Osteoblast (primary cell): ENCODE measurements around the gene NR3C1. TPM values are rescaled to one million over a fixed set of nuclear protein-coding genes. Genes with fewer than 3 reads are reported as not detected.
A peak's percentile ranks its signal among the peaks of the same experiment; 100 is the strongest.

Source experiments
- DNase-seq: peaks from one replicate; pipeline ENCODE4 v3.0.0; 2011; ENCODE audit warnings: low spot score, mixed read lengths; ENCODE audit not compliant: insufficient read length; ENCODE audit errors: missing footprints
- H2AFZ ChIP-seq: 2 replicates; pipeline ENCODE4 v1.6.0; 2011; ENCODE audit warnings: mild to moderate bottlenecking, low read length
- H3K27ac ChIP-seq: 2 replicates; pipeline ENCODE4 v1.5.1; 2011; ENCODE audit warnings: mild to moderate bottlenecking, low read depth, low read length, moderate library complexity
- H3K27me3 ChIP-seq: 2 replicates; pipeline ENCODE4 v1.6.0; 2012; ENCODE audit warnings: mild to moderate bottlenecking, control low read depth, inconsistent platforms, low read length, moderate library complexity; ENCODE audit not compliant: insufficient read depth
- H3K36me3 ChIP-seq: 2 replicates; pipeline ENCODE4 v1.5.1; 2011; ENCODE audit warnings: mild to moderate bottlenecking, low read length, control low read depth, moderate library complexity; ENCODE audit not compliant: insufficient read depth
- H3K4me1 ChIP-seq: 2 replicates; pipeline ENCODE4 v1.5.1; 2011; ENCODE audit warnings: mild to moderate bottlenecking, low read length, control low read depth, moderate library complexity; ENCODE audit not compliant: insufficient read depth
- H3K4me2 ChIP-seq: 2 replicates; pipeline ENCODE4 v1.6.0; 2011; ENCODE audit warnings: mild to moderate bottlenecking, low read length; ENCODE audit not compliant: insufficient read depth
- H3K4me3 ChIP-seq: fragments of 200-600 bp; sonication (generic); 3 replicates; pipeline ENCODE4 v1.5.1; 2012; ENCODE audit warnings: mild to moderate bottlenecking, low read length, inconsistent platforms; ENCODE audit not compliant: insufficient read depth
- H3K79me2 ChIP-seq: 2 replicates; pipeline ENCODE4 v1.6.0; 2012; ENCODE audit warnings: mild to moderate bottlenecking, low read length, control low read depth, inconsistent platforms; ENCODE audit not compliant: insufficient read depth
- H3K9me3 ChIP-seq: 2 replicates; pipeline ENCODE4 v1.5.1; 2011; ENCODE audit warnings: low read depth, low read length, control low read depth
- H4K20me1 ChIP-seq: 2 replicates; pipeline ENCODE4 v1.6.0; 2012; ENCODE audit warnings: mild to moderate bottlenecking, low read length, control low read depth; ENCODE audit not compliant: insufficient read depth
- total RNA-seq: library from RNA; depleted of rRNA; stranded (reverse); fragments of >200 nt; gene quantifications from 2 replicates; pipeline ENCODE4 v1.2.3, GENCODE V29; 2012
- TF ChIP-seq, protein P1 (sequence below): IDR thresholded peaks from 2 replicates; pipeline ENCODE4 v1.5.1; 2011; ENCODE audit warnings: mild to moderate bottlenecking, low read depth, low read length, moderate library complexity; ENCODE audit errors: extremely low read depth

Gene NR3C1
- total RNA-seq, 1 donor, result 119 TPM

DNA sequence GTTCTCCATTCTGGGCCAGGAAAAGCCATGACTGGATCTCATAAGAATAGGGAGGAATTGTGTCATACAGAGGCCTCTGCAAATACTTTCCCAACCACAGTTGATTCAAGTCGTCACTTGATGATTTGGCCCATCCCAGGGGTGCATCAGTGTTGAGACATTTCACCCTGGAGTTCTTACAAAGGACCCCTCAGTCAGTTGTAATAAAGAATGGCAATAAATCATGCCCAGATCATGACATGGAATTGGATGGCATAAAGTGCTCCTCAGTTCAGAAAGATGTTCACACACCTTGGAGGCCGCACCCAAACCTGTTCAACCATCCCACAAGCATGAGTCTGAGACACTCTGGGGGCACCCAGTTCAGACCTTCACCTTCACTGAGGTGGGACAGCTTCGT, 168.1 kb downstream of the NR3C1 start:
- Histone ChIP-seq H3K4me3 (no peak overlapping the region), H4K20me1 (no peaks in the 10 kb centered on the region), H3K36me3 (no peaks in the 10 kb centered on the region), H3K9me3 (no peaks in the 10 kb centered on the region), H3K27ac (peak overlapping the region; percentile 87), H3K4me1 (peaks cover 40% of the 10 kb centered on the region), H3K4me2 (no peak overlapping the region), H2AFZ (no peak overlapping the region), H3K79me2 (no peaks in the 10 kb centered on the region), H3K27me3 (no peaks in the 10 kb centered on the region)
- TF ChIP-seq, protein P1, sequence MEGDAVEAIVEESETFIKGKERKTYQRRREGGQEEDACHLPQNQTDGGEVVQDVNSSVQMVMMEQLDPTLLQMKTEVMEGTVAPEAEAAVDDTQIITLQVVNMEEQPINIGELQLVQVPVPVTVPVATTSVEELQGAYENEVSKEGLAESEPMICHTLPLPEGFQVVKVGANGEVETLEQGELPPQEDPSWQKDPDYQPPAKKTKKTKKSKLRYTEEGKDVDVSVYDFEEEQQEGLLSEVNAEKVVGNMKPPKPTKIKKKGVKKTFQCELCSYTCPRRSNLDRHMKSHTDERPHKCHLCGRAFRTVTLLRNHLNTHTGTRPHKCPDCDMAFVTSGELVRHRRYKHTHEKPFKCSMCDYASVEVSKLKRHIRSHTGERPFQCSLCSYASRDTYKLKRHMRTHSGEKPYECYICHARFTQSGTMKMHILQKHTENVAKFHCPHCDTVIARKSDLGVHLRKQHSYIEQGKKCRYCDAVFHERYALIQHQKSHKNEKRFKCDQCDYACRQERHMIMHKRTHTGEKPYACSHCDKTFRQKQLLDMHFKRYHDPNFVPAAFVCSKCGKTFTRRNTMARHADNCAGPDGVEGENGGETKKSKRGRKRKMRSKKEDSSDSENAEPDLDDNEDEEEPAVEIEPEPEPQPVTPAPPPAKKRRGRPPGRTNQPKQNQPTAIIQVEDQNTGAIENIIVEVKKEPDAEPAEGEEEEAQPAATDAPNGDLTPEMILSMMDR, result no peak
- no peak for DNase-seq

DNA sequence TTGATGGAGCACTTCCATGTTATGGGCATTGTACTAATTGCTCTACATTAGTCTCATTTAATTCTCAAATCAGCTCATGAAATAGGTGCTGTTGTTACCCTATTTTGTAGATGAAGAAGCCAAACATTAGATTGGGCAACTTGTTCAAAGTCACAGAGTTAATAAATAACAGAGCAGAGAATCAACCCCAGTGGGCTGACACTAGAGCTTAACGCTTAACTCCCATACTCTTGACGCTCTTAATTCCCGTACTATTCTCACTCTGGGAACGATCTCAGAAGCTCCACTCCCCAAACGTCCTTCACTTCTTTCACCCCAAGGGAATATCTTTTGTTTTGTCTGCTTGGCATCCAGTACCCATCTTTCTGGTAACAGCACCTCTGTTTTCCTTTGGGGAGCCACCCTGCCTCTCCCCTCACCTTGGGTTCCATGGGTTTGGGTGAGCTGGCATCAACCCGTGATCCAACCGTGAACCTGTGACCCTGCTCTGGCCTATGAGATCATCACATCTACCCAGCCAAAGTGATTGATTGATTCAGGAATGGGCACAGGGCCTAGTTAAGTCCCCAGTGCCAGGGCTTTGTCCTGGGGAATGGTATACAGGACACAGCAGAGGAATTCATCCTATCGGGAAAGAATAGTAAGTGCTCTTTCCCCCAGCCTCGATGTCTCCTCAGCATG, 169.2 kb downstream of the NR3C1 start:
- H3K27ac ChIP-seq, result peak overlapping the region; percentile 87
- no peak for DNase-seq
- TF ChIP-seq, protein P1, result no peak

DNA sequence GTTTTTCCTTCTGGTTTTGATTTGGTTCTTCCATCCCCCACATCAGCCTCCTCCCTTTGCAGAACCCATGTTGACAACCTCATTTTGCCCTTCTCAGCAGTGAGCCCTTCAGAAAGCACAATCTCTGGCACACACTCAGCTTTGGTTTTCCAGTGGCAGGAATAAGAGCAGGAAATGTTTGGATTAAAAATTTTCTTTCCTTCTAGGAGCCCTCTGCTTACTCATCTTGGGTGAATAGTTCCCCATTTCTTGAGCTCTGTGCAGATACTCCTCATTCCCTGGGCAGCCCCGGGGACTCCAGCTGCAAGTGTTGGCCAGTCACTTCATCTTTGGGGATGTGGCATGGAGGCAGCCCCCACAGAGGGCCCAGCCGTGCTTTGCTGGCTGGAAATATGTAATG, 170.5 kb downstream of the NR3C1 start:
- DNase-seq, result no peak
- no peaks in the 10 kb centered on the region for H3K79me2 ChIP-seq
- H3K9me3 ChIP-seq, result no peaks in the 10 kb centered on the region
- no peaks in the 10 kb centered on the region for H3K27me3 ChIP-seq
- TF ChIP-seq, protein P1, result no peak
- H3K4me2 ChIP-seq, result peak overlapping the region; percentile 21
- no peak overlapping the region for H2AFZ ChIP-seq
- H4K20me1 ChIP-seq, result no peaks in the 10 kb centered on the region
- peak overlapping the region; percentile 76 for H3K27ac ChIP-seq
- H3K36me3 ChIP-seq, result no peaks in the 10 kb centered on the region
- H3K4me3 ChIP-seq, result no peak overlapping the region
- H3K4me1 ChIP-seq, result peaks cover 49% of the 10 kb centered on the region

More for the DNA sequence above, 169.2 kb downstream of the NR3C1 start:
- Histone ChIP-seq H3K4me2 (no peak overlapping the region), H3K4me3 (no peak overlapping the region), H3K36me3 (no peaks in the 10 kb centered on the region), H3K9me3 (no peaks in the 10 kb centered on the region), H2AFZ (peak overlapping the region; percentile 16), H3K27me3 (no peaks in the 10 kb centered on the region), H4K20me1 (no peaks in the 10 kb centered on the region), H3K79me2 (no peaks in the 10 kb centered on the region), H3K4me1 (peaks cover 49% of the 10 kb centered on the region)

DNA sequence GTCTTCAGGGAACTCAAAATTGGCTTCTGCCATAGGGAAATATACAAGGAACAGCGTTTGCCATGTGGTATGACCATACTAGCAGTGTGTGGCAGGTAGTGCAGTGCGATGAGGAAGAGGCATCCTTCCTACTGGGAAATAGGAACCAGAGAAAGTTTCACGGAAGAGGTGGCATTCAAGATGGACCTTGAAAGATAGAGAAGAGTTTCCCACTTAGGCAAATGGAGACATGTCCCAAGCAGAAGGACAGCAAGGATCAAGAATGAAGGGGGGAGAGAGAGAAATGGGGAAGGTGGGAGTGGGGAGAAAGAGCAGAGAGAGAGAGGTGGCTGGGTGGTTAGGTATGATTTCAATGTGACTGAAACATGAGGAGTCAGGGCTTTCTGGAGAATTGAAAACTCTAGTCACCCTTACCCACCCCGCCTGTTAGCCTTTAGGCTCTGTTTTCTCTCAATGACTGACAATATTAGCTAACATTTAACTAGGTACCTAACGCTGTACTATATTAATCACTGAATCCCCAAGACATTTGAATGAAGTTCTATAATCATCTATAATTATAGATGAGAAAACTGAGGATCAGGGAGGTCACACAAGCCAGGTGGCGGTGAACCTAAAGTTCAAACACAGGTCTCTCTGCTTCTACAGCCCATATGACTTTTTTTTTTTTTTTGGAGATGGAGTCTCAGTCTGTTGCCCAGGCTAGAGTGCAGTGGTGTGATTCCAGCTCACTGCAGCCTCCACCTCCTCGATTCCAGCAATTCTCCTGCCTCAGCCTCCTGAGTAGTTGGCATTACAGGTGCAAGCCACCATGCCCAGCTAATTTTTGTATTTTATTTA, 171.3 kb downstream of the NR3C1 start:
- Histone ChIP-seq H3K79me2 (no peaks in the 10 kb centered on the region), H4K20me1 (no peaks in the 10 kb centered on the region), H3K4me3 (no peak overlapping the region), H3K4me1 (peaks cover 49% of the 10 kb centered on the region), H3K27me3 (no peaks in the 10 kb centered on the region), H3K27ac (peak overlapping the region; percentile 78), H3K36me3 (no peaks in the 10 kb centered on the region), H3K9me3 (no peaks in the 10 kb centered on the region), H2AFZ (no peak overlapping the region), H3K4me2 (peak overlapping the region; percentile 29)
- TF ChIP-seq, protein P1, result no peak
- no peak for DNase-seq
